Measurements from ENCODE around the gene ELMO1. TPM values are rescaled to one million over a fixed set of nuclear protein-coding genes. Genes with fewer than 3 reads are reported as not detected.

ELMO1 gene
- polyA plus RNA-seq, 1 donor (not counting 4 experiments of a cell fraction or from before 2014, with no cell fraction given) = not detected

DNA sequence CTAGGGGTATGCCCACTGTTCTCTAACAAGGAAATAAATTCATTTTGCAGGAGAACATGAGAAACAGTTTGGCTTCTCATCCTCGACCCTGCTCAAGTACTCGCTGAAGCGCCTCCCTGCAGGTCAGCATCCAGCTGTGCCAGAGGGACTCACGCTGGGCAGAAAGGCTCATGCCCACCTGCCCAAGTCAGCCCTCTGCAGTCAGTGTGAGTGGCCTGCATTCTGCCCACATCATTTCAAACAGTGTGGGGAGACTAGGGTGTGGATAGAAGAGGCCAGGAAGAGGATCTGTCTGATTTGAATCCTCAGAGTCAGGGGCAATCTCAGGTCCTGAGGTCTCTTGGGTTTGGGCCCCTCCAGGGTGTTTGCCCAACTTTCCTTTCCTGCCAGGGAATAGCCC lies 297.8 kb downstream of the ELMO1 start:
- Histone ChIP-seq H2AFZ (ENCODE audit: control insufficient read depth, low read length) (no peak overlapping the region), H3K27me3 (ENCODE audit: control insufficient read depth, extremely low read depth, insufficient read depth, low read length) (no peaks in the 10 kb centered on the region), H3K4me3 (ENCODE audit: control insufficient read depth in 2 of 3, extremely low read depth in 1 of 3, insufficient read depth in 2 of 3, low read depth in 1 of 3, low read length in 3 of 3) (no peak overlapping the region), H3K27ac (ENCODE audit: control insufficient read depth, insufficient read depth, low read length) (no peak overlapping the region), H3K4me1 (ENCODE audit: control insufficient read depth, extremely low read depth, insufficient read depth, low read length) (no peaks in the 10 kb centered on the region), H3K4me2 (ENCODE audit: control insufficient read depth, extremely low read depth, insufficient read depth, low read depth, low read length) (no peak overlapping the region), H3K36me3 (ENCODE audit: control insufficient read depth in 2 of 2, extremely low read depth in 1 of 2, insufficient read depth in 2 of 2, low read length in 2 of 2) (no peaks in the 10 kb centered on the region), H3K9me3 (ENCODE audit: control insufficient read depth, low read depth, low read length) (no peaks in the 10 kb centered on the region), H4K20me1 (ENCODE audit: control insufficient read depth, extremely low read depth, insufficient read depth, low read length) (no peaks in the 10 kb centered on the region), H3K9me1 (ENCODE audit: control insufficient read depth, extremely low read depth, insufficient read depth, low read length) (no peaks in the 10 kb centered on the region), H3K9ac (ENCODE audit: control insufficient read depth, extremely low read depth, insufficient read depth, low read length) (no peak overlapping the region), H3K79me2 (ENCODE audit: control insufficient read depth, insufficient read depth, low read length) (no peaks in the 10 kb centered on the region)
- dilution Hi-C loops (cut with MboI; ENCODE audit: extremely low pct_ligation_motif_present, low sequenced_read_pairs) = no loop called here
- TF ChIP-seq, protein P1, sequence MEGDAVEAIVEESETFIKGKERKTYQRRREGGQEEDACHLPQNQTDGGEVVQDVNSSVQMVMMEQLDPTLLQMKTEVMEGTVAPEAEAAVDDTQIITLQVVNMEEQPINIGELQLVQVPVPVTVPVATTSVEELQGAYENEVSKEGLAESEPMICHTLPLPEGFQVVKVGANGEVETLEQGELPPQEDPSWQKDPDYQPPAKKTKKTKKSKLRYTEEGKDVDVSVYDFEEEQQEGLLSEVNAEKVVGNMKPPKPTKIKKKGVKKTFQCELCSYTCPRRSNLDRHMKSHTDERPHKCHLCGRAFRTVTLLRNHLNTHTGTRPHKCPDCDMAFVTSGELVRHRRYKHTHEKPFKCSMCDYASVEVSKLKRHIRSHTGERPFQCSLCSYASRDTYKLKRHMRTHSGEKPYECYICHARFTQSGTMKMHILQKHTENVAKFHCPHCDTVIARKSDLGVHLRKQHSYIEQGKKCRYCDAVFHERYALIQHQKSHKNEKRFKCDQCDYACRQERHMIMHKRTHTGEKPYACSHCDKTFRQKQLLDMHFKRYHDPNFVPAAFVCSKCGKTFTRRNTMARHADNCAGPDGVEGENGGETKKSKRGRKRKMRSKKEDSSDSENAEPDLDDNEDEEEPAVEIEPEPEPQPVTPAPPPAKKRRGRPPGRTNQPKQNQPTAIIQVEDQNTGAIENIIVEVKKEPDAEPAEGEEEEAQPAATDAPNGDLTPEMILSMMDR (optimal IDR thresholded peaks at IDR 0.05 in 1 of 3, IDR thresholded peaks at IDR 0.05 in 1 of 3, conservative IDR thresholded peaks at IDR 0.05 in 1 of 3; ENCODE audit: extremely low read depth in 1 of 3, insufficient read depth in 2 of 3, low read length in 3 of 3) = no peak
- TF ChIP-seq EZH2 (IDR thresholded peaks at IDR 0.05; ENCODE audit: low read length) = no peak
- no peak for FAIRE-seq
- no peak for DNase-seq (ENCODE audit: low read depth, low spot score)

DNA sequence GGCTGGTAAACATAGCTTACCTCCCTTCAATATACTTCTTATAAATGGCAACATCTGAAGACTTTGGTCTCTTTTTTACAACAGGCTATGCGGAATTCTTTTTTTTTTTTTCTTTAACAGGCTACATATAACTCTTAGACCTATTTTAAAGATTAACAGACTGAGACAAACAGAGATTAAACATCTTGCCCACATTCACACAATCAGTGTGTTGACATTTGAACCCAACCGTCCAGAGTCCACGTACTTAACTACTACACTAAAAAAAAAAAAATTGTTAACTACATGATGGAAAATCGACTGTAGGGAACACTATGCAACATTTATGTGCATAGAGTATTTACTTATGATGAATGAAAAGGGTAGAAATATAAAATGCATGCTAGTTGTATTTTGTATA lies 298.5 kb downstream of the ELMO1 start:
- no peak overlapping the region for H3K4me2 ChIP-seq (ENCODE audit: control insufficient read depth, extremely low read depth, insufficient read depth, low read depth, low read length)
- H4K20me1 ChIP-seq (ENCODE audit: control insufficient read depth, extremely low read depth, insufficient read depth, low read length) = no peaks in the 10 kb centered on the region
- no peaks in the 10 kb centered on the region for H3K9me3 ChIP-seq (ENCODE audit: control insufficient read depth, low read depth, low read length)
- H3K36me3 ChIP-seq (ENCODE audit: control insufficient read depth in 2 of 2, extremely low read depth in 1 of 2, insufficient read depth in 2 of 2, low read length in 2 of 2) = no peaks in the 10 kb centered on the region
- no peaks in the 10 kb centered on the region for H3K79me2 ChIP-seq (ENCODE audit: control insufficient read depth, insufficient read depth, low read length)
- no peak overlapping the region for H2AFZ ChIP-seq (ENCODE audit: control insufficient read depth, low read length)
- H3K9me1 ChIP-seq (ENCODE audit: control insufficient read depth, extremely low read depth, insufficient read depth, low read length) = no peaks in the 10 kb centered on the region
- dilution Hi-C loops (cut with MboI; ENCODE audit: extremely low pct_ligation_motif_present, low sequenced_read_pairs) = no loop called here
- H3K27me3 ChIP-seq (ENCODE audit: control insufficient read depth, extremely low read depth, insufficient read depth, low read length) = no peaks in the 10 kb centered on the region
- DNase-seq (ENCODE audit: low read depth, low spot score) (no peak), FAIRE-seq (no peak)
- no peak overlapping the region for H3K27ac ChIP-seq (ENCODE audit: control insufficient read depth, insufficient read depth, low read length)
- no peak overlapping the region for H3K4me3 ChIP-seq (ENCODE audit: control insufficient read depth in 2 of 3, extremely low read depth in 1 of 3, insufficient read depth in 2 of 3, low read depth in 1 of 3, low read length in 3 of 3)
- no peaks in the 10 kb centered on the region for H3K4me1 ChIP-seq (ENCODE audit: control insufficient read depth, extremely low read depth, insufficient read depth, low read length)
- H3K9ac ChIP-seq (ENCODE audit: control insufficient read depth, extremely low read depth, insufficient read depth, low read length) = no peak overlapping the region
- TF ChIP-seq, protein P1 (optimal IDR thresholded peaks at IDR 0.05 in 1 of 3, IDR thresholded peaks at IDR 0.05 in 1 of 3, conservative IDR thresholded peaks at IDR 0.05 in 1 of 3; ENCODE audit: extremely low read depth in 1 of 3, insufficient read depth in 2 of 3, low read length in 3 of 3) = no peak
- TF ChIP-seq EZH2 (IDR thresholded peaks at IDR 0.05; ENCODE audit: low read length) = no peak

Data from keratinocyte (primary cell).